ENCODE results near the gene GOT1.

GRCh38 chr10:99421233-99421739 is 9.1 kb downstream of the GOT1 start:
- TF ChIP-seq MAX (IDR thresholded peaks at IDR 0.05) (no peak), RAD21 (IDR thresholded peaks at IDR 0.05; ENCODE audit: low read depth) (no peak)

All from Ishikawa (cell line).